Omental fat pad (tissue), 4 donors: ENCODE measurements around the gene HSP90AA1. TPM values are rescaled to one million over a fixed set of nuclear protein-coding genes. Genes with fewer than 3 reads are reported as not detected.
"Not testable (repeated sequence)": the region's sequence is repeated elsewhere in the genome, so short reads cannot be mapped to it uniquely, and the experiment has no call there.

Experiments used
- ATAC-seq: fragments of 150-250 bp; one replicate; pipeline ENCODE4 v1.9.1; 2016; ENCODE audit warnings: mild to moderate bottlenecking, moderate library complexity; ENCODE audit not compliant: low FRiP score
- DNase-seq: peaks from one replicate; pipeline ENCODE4 v3.0.0-alpha.2; 2019; ENCODE audit warnings: low spot score
- total RNA-seq, 4 donors: library from RNA; depleted of rRNA; stranded (reverse); fragments of >200 nt; gene quantifications; one replicate each; pipeline ENCODE4 v1.1.0, GENCODE V29; 2016
- TF ChIP-seq, protein P1 (sequence below), 3 donors: fragments of 450-650 bp; IDR thresholded peaks; one replicate each; pipeline ENCODE4 v1.5.1; 2016 to 2017; ENCODE audit warnings: antibody characterized with exemption in 3 of 3, mild to moderate bottlenecking in 3 of 3, moderate library complexity in 2 of 3

The HSP90AA1 gene
- total RNA-seq, 4 donors from 2014 or later = 453 to 1,533 (median 691) TPM

DNA sequence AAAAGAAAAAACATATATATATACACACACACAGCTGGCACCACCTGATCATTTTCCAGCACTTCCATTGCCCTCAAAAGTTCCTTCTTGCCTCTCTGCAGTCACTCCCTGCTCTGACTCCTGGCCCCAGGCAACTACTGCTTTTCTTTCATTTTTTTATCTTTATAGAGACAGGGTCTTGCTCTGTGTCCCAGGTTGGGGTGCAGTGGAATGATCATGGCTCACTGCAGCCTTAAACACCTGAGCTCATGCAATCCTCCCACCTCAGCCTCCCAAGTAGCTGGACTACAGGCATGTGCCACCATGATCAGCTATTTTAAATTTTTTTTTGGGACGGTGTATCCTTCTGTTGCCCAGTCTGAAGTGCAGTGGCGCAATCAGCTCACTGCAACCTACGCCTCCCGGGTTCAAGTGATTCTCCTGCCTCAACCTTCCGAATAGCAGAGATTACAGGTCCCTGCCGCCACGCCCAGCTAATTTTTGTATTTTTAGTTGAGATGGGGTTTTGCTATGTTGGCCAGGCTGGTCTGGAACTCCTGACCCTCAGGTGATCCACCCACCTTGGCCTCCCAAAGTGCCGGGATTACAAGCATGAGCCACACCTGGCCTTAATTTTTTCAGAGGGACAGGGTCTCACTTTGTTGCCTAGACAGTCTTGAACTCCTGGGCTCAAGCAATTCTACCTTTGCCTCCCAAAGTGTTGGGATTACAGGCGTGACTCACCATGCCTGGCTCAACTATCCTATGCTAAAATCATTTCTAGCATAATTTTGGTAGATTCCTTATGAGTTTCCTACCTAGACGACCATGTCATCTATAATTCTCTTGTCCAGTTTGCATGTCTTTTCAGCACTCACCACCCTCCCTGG is 7.8 kb downstream of the HSP90AA1 start:
- DNase-seq (no peak), ATAC-seq (no peak)
- TF ChIP-seq, protein P1, sequence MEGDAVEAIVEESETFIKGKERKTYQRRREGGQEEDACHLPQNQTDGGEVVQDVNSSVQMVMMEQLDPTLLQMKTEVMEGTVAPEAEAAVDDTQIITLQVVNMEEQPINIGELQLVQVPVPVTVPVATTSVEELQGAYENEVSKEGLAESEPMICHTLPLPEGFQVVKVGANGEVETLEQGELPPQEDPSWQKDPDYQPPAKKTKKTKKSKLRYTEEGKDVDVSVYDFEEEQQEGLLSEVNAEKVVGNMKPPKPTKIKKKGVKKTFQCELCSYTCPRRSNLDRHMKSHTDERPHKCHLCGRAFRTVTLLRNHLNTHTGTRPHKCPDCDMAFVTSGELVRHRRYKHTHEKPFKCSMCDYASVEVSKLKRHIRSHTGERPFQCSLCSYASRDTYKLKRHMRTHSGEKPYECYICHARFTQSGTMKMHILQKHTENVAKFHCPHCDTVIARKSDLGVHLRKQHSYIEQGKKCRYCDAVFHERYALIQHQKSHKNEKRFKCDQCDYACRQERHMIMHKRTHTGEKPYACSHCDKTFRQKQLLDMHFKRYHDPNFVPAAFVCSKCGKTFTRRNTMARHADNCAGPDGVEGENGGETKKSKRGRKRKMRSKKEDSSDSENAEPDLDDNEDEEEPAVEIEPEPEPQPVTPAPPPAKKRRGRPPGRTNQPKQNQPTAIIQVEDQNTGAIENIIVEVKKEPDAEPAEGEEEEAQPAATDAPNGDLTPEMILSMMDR (IDR thresholded peaks at IDR 0.05) = no peak

DNA sequence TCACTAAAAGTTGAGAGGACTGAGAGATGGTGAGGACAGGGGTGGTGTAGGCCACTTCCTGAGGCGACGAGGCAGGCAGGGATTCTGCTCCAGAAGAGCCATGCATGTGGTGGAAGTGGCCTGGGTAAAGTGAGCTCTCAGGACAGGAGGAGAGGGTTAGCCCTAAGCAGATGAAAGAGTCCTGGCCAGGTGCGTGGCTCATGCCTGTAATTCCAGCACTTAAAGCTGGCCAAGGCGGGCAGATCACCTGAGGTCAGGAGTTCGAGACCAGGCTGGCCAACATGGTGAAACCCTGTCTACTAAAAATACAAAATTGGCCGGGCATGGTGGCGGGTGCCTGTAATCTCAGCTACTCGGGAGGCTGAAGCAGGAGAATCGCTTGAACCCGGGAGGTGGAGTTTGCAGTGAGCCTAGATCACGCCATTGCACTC is 8.5 kb downstream of the HSP90AA1 start:
- not testable (repeated sequence) for DNase-seq, ATAC-seq

DNA sequence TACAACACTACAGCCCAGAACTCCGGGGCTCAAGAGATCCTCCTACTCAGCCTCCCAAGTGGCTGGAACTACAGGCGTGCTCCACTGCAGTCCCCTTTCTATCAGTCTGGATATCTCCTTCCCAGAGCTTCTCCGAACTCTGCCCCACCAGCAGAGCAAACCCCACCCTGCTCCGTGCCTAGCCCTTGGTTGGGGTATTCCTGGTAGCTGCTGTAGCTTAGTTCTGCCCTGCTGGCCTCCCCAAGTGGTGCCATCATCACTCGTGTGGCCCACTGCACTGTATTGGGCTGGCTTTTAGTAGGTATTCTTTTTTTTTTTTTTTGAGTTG is 9.5 kb downstream of the HSP90AA1 start:
- DNase-seq = no peak
- ATAC-seq = no peak
- TF ChIP-seq, protein P1 (IDR thresholded peaks at IDR 0.05) = no peak

DNA sequence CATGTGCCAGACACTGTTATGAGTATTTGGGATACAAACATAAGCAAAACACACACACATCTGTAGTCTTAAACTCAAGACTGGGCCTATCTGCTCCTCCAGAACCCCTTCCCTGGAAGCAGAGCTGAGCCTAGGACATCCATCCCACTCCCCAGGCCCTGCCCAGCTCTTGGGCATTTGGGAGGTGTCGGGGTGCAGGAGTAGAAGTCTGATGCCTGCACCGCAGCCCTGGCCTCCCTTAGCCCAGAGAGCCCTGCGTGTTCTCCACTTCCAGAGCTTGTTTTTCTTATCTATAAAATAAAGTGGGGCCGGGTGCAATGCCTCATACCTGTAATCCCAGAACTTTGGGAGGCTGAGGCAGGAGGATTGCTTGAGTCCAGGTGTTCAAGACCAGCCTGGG is 11.7 kb downstream of the HSP90AA1 start:
- no peak for DNase-seq
- TF ChIP-seq, protein P1 (IDR thresholded peaks at IDR 0.05) = no peak

DNA sequence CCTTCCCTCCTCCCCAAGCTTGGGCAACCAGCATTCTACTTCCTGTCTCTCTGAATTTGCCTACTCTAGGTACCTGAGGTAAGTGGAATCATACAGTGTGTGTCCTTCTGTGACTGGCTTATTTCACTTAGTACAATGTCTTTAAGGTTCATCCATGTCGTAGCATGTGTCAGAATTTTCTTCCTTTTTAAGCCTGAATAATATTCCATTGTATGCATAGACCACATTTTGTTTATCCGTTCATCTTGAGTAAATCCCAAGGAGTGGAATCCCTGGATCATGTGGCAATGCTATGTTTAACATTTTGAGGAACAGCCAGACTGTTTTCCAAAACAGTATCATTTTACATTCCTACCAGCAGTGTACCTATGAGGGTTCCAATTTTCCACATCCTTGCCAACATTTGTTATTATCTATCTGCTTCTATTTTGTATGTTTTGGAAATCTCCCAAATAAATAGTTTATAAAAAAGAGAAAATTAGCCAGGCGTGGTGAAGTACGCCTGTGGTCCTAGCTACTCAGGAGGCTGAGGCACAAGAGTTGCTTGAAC is 12.4 kb downstream of the HSP90AA1 start:
- no peak for ATAC-seq
- no peak for DNase-seq
- TF ChIP-seq, protein P1 (IDR thresholded peaks at IDR 0.05) = no peak

More for the DNA sequence above, 11.7 kb downstream of the HSP90AA1 start:
- ATAC-seq = no peak

DNA sequence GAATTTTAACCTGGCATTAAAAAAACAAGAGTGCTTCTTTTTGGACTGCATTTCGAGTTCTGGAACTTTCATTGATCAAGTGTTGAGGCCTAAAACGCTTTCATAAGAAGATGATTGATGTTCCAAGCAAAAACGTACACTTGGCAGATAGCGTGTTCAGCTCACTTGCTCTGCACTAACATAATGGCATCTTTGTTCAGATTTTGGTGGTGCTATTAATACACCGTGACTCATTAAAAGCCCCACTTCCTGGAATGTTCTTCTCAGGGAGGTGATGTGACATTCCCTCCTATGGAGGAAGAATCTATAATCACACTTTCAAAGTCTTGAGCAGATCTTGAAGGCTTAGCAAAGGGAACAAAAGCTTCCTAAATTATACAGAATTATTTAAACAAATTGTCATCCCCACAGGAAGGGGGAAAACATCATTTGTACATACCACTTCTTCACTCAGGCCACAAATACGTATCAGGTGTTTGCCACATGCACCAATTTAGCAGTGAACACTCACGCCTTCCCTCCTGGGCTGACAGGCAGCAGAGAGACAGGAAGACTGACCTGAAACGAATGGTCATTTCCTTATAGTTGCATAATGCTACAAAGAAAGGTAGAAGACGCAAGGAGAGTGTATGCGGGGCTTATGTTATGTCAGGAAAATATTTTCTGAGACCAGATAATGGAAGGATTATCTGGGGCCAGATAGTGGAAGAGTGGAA is 15.4 kb downstream of the HSP90AA1 start:
- DNase-seq (no peak), ATAC-seq (no peak)
- TF ChIP-seq, protein P1 (IDR thresholded peaks at IDR 0.05) = no peak

DNA sequence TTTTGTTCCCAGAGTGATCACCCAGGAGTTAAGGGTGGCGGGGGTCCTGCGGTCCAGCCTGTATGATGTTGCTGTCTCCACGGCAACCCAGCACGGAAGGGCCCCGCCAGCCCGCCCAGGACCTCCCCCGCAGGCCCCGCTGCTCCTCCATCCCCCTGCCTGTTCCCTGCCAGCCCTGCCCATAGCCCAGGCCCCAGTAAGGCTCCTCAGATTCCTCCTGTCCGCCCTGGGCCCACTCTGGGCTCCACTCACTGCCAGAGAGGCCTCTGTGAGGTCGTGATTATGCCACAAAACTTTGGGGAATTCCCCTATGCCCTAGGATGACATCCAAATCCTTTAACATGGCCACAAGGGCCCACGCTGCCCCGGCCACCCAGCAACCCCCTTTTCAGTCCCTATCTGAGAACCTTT is 20.8 kb downstream of the HSP90AA1 start:
- no peak for DNase-seq
- TF ChIP-seq, protein P1 (IDR thresholded peaks at IDR 0.05) = no peak
- ATAC-seq = no peak

DNA sequence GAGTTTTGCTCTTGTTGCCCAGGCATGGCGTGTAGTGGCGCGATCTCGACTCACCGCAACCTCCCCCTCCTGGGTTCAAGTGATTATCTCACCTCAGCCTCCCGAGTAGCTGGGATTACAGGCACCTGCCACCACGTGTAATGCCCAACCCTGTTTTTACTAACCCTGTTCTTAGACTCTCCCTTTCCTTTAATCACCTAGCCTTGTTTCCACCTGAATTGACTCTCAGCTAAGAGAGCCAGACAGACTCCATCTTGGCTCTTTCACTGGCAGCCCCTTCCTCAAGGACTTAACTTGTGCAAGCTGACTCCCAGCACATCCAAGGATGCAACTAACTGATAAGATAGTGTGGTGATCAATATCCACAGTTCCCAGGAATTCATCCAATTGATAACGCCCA is 22.3 kb downstream of the HSP90AA1 start:
- not testable (repeated sequence) for ATAC-seq, DNase-seq
